Keratinocyte (primary cell): ENCODE measurements around the gene MTA1. TPM values are rescaled to one million over a fixed set of nuclear protein-coding genes. Genes with fewer than 3 reads are reported as not detected.

Source experiments
- DNase-seq: peaks from one replicate; pipeline ENCODE4 v3.0.0-alpha.2; 2011; ENCODE audit warnings: low read depth, missing footprints, low spot score
- FAIRE-seq: peaks from 2 replicates; lab custom pipeline; 2011; peaks lifted over from hg19 to GRCh38; lab: Jason Lieb, UNC
- H2AFZ ChIP-seq: 2 replicates; pipeline ENCODE4 v1.6.0; 2012; ENCODE audit warnings: low read length, control low read depth, inconsistent platforms; ENCODE audit not compliant: control insufficient read depth
- H3K27ac ChIP-seq: 2 replicates; pipeline ENCODE4 v1.5.1; 2011; ENCODE audit warnings: low read length; ENCODE audit not compliant: control insufficient read depth, insufficient read depth
- H3K27me3 ChIP-seq: 3 replicates; pipeline ENCODE4 v1.6.0; 2011; ENCODE audit warnings: low read length; ENCODE audit not compliant: control insufficient read depth, insufficient read depth; ENCODE audit errors: extremely low read depth
- H3K36me3 ChIP-seq, 2 experiments: 2 replicates in 1 of 2; 3 replicates in 1 of 2; pipeline ENCODE4 v1.5.1; 2011; ENCODE audit warnings: low read length in 2 of 2, mild to moderate bottlenecking in 1 of 2; ENCODE audit not compliant: control insufficient read depth in 2 of 2, insufficient read depth in 2 of 2; ENCODE audit errors: extremely low read depth in 1 of 2
- H3K4me1 ChIP-seq: 3 replicates; pipeline ENCODE4 v1.5.1; 2011; ENCODE audit warnings: low read length; ENCODE audit not compliant: control insufficient read depth, insufficient read depth; ENCODE audit errors: extremely low read depth
- H3K4me2 ChIP-seq: 3 replicates; pipeline ENCODE4 v1.6.0; 2011; ENCODE audit warnings: low read depth, low read length; ENCODE audit not compliant: control insufficient read depth, insufficient read depth; ENCODE audit errors: extremely low read depth
- H3K4me3 ChIP-seq, 3 experiments: fragments of 200-600 bp in 1 of 3; sonication (generic) in 1 of 3; 2 replicates in 2 of 3; 3 replicates in 1 of 3; pipeline ENCODE4 v1.5.1; 2011 to 2016; ENCODE audit warnings: low read length in 3 of 3, mild to moderate bottlenecking in 3 of 3, control low read depth in 2 of 3, inconsistent platforms in 1 of 3, low read depth in 1 of 3, mixed read lengths in 1 of 3, mixed run types in 1 of 3, moderate library complexity in 1 of 3; ENCODE audit not compliant: control insufficient read depth in 2 of 3, insufficient read depth in 2 of 3; ENCODE audit errors: extremely low read depth in 1 of 3
- H3K79me2 ChIP-seq: 2 replicates; pipeline ENCODE4 v1.6.0; 2012; ENCODE audit warnings: low read length; ENCODE audit not compliant: control insufficient read depth, insufficient read depth
- H3K9ac ChIP-seq: 3 replicates; pipeline ENCODE4 v1.6.0; 2011; ENCODE audit warnings: low read length; ENCODE audit not compliant: control insufficient read depth, insufficient read depth; ENCODE audit errors: extremely low read depth
- H3K9me1 ChIP-seq: 3 replicates; pipeline ENCODE4 v1.6.0; 2011; ENCODE audit warnings: low read length; ENCODE audit not compliant: control insufficient read depth, insufficient read depth; ENCODE audit errors: extremely low read depth
- H3K9me3 ChIP-seq: 2 replicates; pipeline ENCODE4 v1.5.1; 2012; ENCODE audit warnings: low read depth, low read length; ENCODE audit not compliant: control insufficient read depth
- H4K20me1 ChIP-seq: 3 replicates; pipeline ENCODE4 v1.6.0; 2011; ENCODE audit warnings: low read length; ENCODE audit not compliant: control insufficient read depth, insufficient read depth; ENCODE audit errors: extremely low read depth
- CTCF ChIP-seq, 3 experiments: IDR thresholded peaks in 1 of 3; conservative IDR thresholded peaks in 1 of 3; optimal IDR thresholded peaks in 1 of 3; 2 replicates in 2 of 3; 3 replicates in 1 of 3; pipeline versions ENCODE3 to v1.5.1; 2011; ENCODE audit warnings: low read length in 3 of 3, mild to moderate bottlenecking in 3 of 3, moderate library complexity in 2 of 3, control low read depth in 1 of 3, inconsistent platforms in 1 of 3; ENCODE audit not compliant: insufficient read depth in 2 of 3; ENCODE audit errors: extremely low read depth in 1 of 3
- EZH2 ChIP-seq: IDR thresholded peaks from one replicate; pipeline ENCODE4 v1.6.1; 2012; ENCODE audit warnings: inconsistent platforms, mild to moderate bottlenecking, low read length, moderate library complexity
- dilution Hi-C: fragments of 300-500 bp; cut with MboI; formaldehyde crosslinking; loops from one replicate; pipeline ENCODE4 v1.7.0; 2020; ENCODE audit warnings: low sequenced_read_pairs; ENCODE audit not compliant: extremely low pct_ligation_motif_present
- polyA plus RNA-seq, 5 experiments: library from polyadenylated mRNA; depleted of rRNA in 3 of 5; stranded (reverse) in 3 of 5; stranded (forward) in 1 of 5; unstranded in 1 of 5; fragments of >200 nt; gene quantifications; 1 replicate in 1 of 5; 2 replicates in 3 of 5; 3 replicates in 1 of 5; pipeline versions ENCODE4 v1.2.1 to v1.2.3, GENCODE V29; 2011 to 2012; ENCODE audit warnings: missing spikeins in 2 of 5, low read depth in 1 of 5, low replicate concordance in 1 of 5

MTA1 gene
- polyA plus RNA-seq, 1 donor (not counting 4 experiments of a cell fraction or from before 2014, with no cell fraction given) = 33.6 TPM

GRCh38 chr14:105455766-105456660 is 36.4 kb downstream of the MTA1 start:
- no peaks in the 10 kb centered on the region for H3K9me1 ChIP-seq
- no peaks in the 10 kb centered on the region for H4K20me1 ChIP-seq
- DNase-seq (no peak), FAIRE-seq (no peak)
- no peak overlapping the region for H2AFZ ChIP-seq
- dilution Hi-C loops = no loop called here
- no peaks in the 10 kb centered on the region for H3K9me3 ChIP-seq
- no peaks in the 10 kb centered on the region for H3K27me3 ChIP-seq
- no peaks in the 10 kb centered on the region for H3K4me1 ChIP-seq
- H3K27ac ChIP-seq = no peak overlapping the region
- no peak overlapping the region for H3K9ac ChIP-seq
- no peak overlapping the region for H3K4me3 ChIP-seq
- H3K79me2 ChIP-seq = no peaks in the 10 kb centered on the region
- H3K4me2 ChIP-seq = no peak overlapping the region
- TF ChIP-seq EZH2 (no peak), CTCF (optimal IDR thresholded peaks at IDR 0.05 in 1 of 3, IDR thresholded peaks at IDR 0.05 in 1 of 3, conservative IDR thresholded peaks at IDR 0.05 in 1 of 3; ENCODE audit: extremely low read depth in 1 of 3, insufficient read depth in 2 of 3, low read length in 3 of 3) (no peak)
- H3K36me3 ChIP-seq = peaks cover 9 to 43% of the 10 kb centered on the region in 2 experiments

GRCh38 chr14:105456736-105457617 is 37.4 kb downstream of the MTA1 start:
- Histone ChIP-seq H3K4me1 (no peaks in the 10 kb centered on the region), H3K4me3 (no peak overlapping the region), H3K79me2 (no peaks in the 10 kb centered on the region), H3K36me3 (peaks cover 10 to 41% of the 10 kb centered on the region in 2 experiments), H3K9me1 (no peaks in the 10 kb centered on the region), H3K9ac (no peak overlapping the region), H3K9me3 (no peaks in the 10 kb centered on the region), H3K27me3 (no peaks in the 10 kb centered on the region), H3K27ac (no peak overlapping the region), H3K4me2 (no peak overlapping the region), H4K20me1 (no peaks in the 10 kb centered on the region), H2AFZ (no peak overlapping the region)
- dilution Hi-C loops = no loop called here
- DNase-seq (no peak), FAIRE-seq (no peak)
- TF ChIP-seq CTCF (optimal IDR thresholded peaks at IDR 0.05 in 1 of 3, IDR thresholded peaks at IDR 0.05 in 1 of 3, conservative IDR thresholded peaks at IDR 0.05 in 1 of 3; ENCODE audit: extremely low read depth in 1 of 3, insufficient read depth in 2 of 3, low read length in 3 of 3) (no peak), EZH2 (no peak)
